Measurements from ENCODE around the gene TMIGD3.

Gene TMIGD3

GRCh38 chr1:111515291-111516004, 12.0 kb upstream of the TMIGD3 start:
- TF ChIP-seq CTCF (IDR thresholded peaks at IDR 0.05; ENCODE audit: control insufficient read depth, insufficient read depth, low read depth, low read length, missing control alignments): no peak
- peak overlapping the region; percentile 35 for H3K4me3 ChIP-seq (ENCODE audit: control insufficient read depth, low read depth, low read length)
- no peak for DNase-seq (ENCODE audit: low read depth)

GRCh38 chr1:111513410-111514020, 10.1 kb upstream of the TMIGD3 start:
- DNase-seq (ENCODE audit: low read depth): no peak
- H3K4me3 ChIP-seq (ENCODE audit: control insufficient read depth, low read depth, low read length): no peak overlapping the region
- TF ChIP-seq CTCF (IDR thresholded peaks at IDR 0.05; ENCODE audit: control insufficient read depth, insufficient read depth, low read depth, low read length, missing control alignments): no peak

GRCh38 chr1:111512931-111513330, 9.5 kb upstream of the TMIGD3 start:
- DNase-seq (ENCODE audit: low read depth): no peak
- no peak for TF ChIP-seq CTCF (IDR thresholded peaks at IDR 0.05; ENCODE audit: control insufficient read depth, insufficient read depth, low read depth, low read length, missing control alignments)
- no peak overlapping the region for H3K4me3 ChIP-seq (ENCODE audit: control insufficient read depth, low read depth, low read length)

DNA sequence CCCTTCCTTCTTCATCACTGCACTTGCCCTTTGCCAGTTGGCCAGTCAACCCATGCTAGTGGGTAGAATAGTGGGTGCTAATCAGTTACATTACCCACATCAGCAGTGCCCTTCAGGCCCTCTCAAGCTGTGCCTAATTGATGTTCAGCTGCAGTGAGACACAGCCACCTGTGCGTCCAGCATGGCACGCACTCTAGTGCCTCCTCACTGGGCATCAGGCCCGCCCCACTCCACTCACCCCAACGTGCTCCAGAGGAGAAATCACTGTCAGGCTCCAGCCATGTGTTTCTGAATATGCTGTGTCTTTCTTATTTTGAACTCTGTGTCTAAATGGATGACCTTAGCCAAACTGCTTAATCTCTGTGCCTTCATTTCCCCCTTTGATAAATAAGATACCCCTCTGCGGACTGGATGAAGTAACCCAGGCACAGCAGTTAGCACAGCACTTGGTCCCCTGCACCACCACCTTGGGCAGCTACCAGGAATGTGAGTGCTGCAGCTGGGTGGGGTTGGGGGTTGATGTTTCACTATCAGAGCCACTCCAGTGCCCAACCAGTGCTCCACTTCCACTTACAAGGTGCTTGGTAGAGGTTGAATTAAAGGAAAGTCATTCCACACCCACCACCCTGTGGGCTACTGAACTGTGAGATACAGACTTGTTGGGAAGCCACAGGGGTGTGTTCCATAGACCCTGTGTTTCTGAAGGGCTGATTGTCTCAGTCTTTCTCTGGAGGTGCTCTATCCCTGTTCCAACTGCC, 8.9 kb upstream of the TMIGD3 start:
- DNase-seq (ENCODE audit: low read depth): no peak
- TF ChIP-seq CTCF (IDR thresholded peaks at IDR 0.05; ENCODE audit: control insufficient read depth, insufficient read depth, low read depth, low read length, missing control alignments): no peak
- H3K4me3 ChIP-seq (ENCODE audit: control insufficient read depth, low read depth, low read length): no peak overlapping the region

GRCh38 chr1:111511370-111511769, 7.9 kb upstream of the TMIGD3 start:
- no peak for DNase-seq (ENCODE audit: low read depth)
- TF ChIP-seq CTCF (IDR thresholded peaks at IDR 0.05; ENCODE audit: control insufficient read depth, insufficient read depth, low read depth, low read length, missing control alignments): no peak
- H3K4me3 ChIP-seq (ENCODE audit: control insufficient read depth, low read depth, low read length): no peak overlapping the region

- no peak for DNase-seq (ENCODE audit: low read depth)
- TF ChIP-seq CTCF (IDR thresholded peaks at IDR 0.05; ENCODE audit: control insufficient read depth, insufficient read depth, low read depth, low read length, missing control alignments): no peak
- H3K4me3 ChIP-seq (ENCODE audit: control insufficient read depth, low read depth, low read length): no peak overlapping the region
These were observed 6.6 kb upstream of the TMIGD3 start for GRCh38 chr1:111509997-111510375.

All from AG09309 (cell line).